HepG2 (cell line): Measurements from ENCODE around the gene CADM4.

Experiments used
- KDM1A ChIP-seq: IDR thresholded peaks from 2 replicates; pipeline ENCODE4 v1.6.1; 2016; ENCODE audit warnings: missing compliant biosample characterization
- YY1 ChIP-seq: IDR thresholded peaks from 2 replicates; pipeline ENCODE4 v1.6.1; 2011; ENCODE audit warnings: low read length, low read depth, moderate library complexity, mild to moderate bottlenecking; ENCODE audit not compliant: insufficient read depth, insufficient replicate concordance
- ZNF10 ChIP-seq: sonication (generic); formaldehyde crosslinking; IDR thresholded peaks from 2 replicates; pipeline ENCODE4 v1.4.0; 2020; ENCODE audit warnings: mild to moderate bottlenecking, low read depth, missing genetic modification reagents, borderline replicate concordance

- no peak for TF ChIP-seq KDM1A (CRISPR knock-in tag)
- TF ChIP-seq YY1 = no peak
- no peak for TF ChIP-seq ZNF10
Measured at GRCh38 chr19:43611788-43612187, 27.9 kb downstream of the CADM4 start, which contains the start of gene SRRM5.
